GM21381 (cell line): ENCODE measurements around the gene GPC4.

Experiments
- ATAC-seq: cut with Tn5 transposase; IDR thresholded peaks from one replicate; pipeline ENCODE4 v1.9.1; 2021; ENCODE audit warnings: mild to moderate bottlenecking, moderate library complexity; ENCODE audit not compliant: unreplicated experiment

Gene GPC4

GRCh38 chrX:133412246-133412645, 3.0 kb downstream of the GPC4 start:
- no peak for ATAC-seq

DNA sequence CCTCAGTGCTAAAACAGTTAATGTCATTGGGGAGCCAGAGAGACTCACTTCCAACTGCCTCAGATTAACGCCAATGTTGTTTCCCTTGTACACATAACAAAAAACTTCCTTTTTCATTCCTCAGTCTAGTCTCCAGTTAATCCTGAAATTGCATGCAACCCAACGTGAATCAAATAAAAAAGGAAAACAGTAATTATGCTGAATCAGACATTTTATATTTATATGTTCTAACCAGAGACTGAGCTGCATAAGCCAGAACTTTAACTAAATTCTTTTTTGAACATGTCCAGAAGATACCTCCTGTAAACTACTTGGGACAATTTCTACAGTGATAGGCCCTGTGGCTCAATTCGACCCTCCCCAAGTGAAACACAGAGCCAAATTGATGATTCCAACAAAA, 4.7 kb downstream of the GPC4 start:
- ATAC-seq: no peak

DNA sequence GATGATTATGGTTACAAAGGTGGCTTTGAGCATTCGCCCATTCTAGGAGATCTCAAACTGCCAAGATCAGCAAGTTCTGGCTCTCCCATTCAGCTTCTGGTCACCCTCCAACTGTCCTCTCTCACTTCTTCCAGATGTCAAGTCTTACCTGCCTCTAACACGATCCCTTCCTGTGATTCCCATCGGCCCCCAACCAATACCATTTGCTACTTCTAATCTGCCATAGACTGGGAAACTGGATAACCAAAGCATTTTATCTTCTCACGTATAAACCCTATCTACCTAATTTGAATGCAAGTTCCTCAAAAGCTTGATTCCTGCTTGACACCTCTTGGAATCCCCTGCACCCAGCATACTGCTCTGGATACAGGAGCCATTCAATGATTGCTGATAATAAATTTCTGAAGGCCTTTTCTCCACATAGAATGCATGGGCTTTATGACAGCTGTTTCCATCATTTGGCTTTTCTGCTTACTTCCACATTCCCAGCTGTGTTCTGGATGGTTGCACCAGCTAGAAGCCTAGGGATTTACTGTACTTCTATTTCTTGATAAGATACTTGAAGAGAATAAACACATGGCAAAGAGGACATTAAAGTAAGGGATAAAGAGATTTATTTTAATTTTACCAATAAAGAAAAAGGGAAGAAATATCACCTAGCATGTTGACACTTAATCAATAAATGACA, 9.6 kb downstream of the GPC4 start:
- no peak for ATAC-seq

DNA sequence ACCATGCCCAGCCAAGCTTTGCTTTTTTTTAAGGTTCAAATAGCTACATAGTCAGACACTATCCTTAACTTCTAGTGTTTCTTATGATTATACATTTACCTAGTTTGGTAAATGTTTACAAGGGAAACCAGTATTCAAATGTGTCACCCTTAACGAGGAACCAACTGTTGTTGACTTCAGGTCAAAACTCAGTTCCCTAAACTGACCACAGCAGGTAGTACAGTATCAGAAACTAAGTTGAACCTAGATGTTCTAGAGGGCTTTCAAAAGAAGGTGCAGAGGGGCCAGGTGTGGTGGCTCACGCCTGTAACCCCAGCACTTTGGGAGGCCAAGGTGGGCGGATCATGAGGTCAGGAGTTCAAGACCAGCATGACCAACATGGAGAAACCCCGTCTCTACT, 11.3 kb downstream of the GPC4 start:
- ATAC-seq: no peak

DNA sequence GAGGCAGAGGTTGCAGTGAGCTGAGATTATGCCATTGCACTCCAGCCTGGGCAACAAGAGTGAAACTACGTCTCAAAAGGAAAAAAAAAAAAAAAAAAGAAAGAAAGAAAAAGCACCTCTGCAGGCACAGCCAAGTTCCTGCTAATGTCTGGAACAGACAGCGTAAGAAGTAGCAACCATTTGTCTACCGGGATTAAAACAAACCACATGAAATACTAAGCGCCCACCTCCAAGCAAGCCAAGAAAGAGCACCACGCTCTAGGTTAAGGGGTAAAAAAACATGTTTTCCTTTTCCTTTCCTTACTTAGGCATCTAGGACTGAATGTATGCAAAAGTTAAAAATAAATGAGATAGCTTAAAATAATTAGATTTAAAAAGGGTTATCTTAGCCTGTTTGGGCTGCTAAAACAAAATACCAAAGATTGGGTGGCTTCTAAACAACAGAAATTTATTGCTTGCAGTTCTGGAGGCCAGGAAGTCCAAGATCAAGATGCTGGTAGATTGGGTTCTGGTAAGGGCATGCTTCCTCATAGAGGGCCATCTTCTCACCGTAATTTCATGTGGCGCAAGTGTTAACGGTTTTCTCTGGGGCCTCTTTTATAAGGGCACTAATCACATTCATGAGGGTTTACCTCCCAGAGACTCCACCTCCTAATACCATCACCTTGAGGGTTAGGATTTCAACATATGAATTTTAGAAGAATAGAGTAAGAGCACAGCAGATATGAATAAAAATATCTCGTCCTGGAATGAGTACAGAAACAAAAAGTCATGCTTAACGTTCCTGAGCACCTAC, 12.3 kb downstream of the GPC4 start:
- no peak for ATAC-seq

DNA sequence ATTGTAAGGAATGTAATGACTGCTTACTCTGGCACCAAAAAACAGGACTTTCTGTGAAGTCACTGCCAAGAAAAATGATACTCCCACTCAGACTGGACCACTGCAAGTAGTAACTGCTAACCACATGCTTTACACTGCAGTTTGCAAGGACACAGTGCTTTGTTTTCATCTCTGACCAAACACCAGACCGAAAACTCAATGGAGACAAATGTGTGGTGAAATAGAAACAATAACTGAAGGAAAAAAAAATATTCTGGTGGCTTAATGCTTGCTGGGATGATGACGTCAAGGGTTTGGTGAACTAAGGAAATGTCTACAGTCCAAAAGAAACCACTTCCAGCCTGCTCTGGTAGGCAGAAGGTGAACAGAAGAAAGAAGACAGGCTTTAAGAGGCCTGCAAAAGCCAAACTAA, 13.2 kb downstream of the GPC4 start:
- ATAC-seq: no peak

GRCh38 chrX:133401536-133401935, 13.8 kb downstream of the GPC4 start:
- no peak for ATAC-seq

DNA sequence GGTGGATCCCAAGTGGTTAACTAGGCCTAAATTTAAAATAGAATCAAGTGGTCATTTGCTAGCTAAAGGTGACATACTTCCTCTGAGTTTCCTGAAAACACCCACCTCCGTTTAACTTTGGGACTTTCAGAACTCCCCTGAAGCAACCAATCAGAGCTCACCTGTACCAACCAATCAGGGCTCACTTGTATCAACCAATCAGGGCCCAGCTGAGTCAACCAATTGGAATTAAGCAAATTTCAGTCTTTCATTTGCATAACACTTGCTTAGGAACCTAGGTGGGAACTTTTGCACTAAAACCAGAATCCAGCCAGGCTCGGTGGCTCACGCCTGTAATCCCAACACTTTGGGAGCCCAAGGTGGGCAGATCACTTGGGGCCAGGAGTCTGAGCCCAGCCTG, 15.9 kb downstream of the GPC4 start:
- no peak for ATAC-seq

GRCh38 chrX:133394765-133395164, 20.5 kb downstream of the GPC4 start:
- ATAC-seq: no peak

DNA sequence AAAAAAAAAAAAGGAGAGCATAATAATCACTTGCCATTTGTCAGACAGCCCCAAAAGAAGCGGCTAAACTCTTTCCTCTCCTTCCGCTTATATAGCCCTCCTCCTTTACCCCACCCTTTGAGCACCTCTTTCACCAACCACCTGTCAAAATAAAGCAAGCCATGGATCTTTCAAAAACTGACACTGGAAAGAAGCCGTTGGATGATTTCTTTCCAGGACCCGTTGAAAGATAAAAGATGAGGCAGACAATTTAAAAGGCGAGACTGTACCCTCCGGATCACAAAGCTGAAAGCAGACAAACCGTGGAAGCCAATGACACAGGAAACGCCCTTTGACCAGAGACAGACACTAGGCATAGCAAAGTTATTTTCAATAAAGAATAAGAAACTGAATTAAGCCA, 22.6 kb downstream of the GPC4 start:
- no peak for ATAC-seq

DNA sequence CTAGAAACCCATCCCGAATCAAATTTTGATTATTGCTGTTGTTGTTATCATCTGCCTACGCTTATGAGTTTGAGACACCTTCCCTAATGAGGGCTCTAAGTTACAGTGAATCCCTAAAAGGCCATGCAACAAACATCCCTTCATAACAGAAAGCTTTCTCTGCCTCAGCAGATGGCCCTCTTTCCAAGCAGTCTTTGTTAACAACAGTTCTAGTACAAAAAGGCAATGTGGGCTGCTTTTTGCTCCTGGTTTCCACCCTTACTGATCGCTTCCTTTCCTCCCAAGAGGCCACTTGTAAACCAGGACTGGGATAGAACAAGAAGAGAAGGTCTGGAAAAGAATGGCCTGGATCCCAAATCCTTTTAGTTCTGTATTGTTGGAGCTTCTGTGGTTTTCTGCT, 24.2 kb downstream of the GPC4 start:
- no peak for ATAC-seq

DNA sequence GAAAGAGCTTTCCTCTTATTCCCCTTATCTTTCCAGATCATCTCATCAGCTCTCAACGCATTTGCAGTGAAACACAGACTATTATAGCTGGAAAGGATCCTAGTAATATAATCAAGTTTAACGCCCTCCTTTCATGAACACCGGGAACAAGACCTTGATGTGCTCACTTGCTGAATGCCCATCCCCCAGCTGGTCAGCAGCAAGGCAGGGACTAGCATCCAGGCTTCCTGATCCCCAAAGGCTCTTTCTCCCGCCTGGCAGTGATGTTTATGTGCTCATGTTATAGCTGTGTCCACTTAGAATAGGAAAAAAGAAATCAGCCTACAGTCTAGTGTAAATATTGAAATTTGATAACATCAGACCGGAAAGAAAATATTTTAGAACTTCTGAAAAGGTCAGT, 24.6 kb downstream of the GPC4 start:
- no peak for ATAC-seq

DNA sequence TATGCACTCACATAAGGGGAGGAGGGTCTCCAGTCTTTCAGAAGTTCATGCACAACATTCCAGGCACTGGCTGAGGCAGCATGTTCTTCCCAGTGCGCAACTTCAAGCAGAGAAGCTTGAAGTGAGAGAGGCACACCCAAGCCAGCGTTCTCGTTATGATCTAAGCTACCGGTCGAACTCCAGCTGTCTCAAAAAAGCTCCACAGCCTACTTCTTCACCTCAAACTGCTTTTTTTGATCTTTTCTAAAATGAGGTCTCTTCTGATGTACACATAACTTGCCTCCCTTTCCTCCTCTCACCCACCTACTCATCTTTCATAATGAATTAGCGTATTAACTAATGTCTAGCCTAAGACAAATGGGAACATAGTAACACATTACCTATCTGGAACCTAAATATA, 25.3 kb downstream of the GPC4 start:
- no peak for ATAC-seq

- ATAC-seq: no peak
Observed at GRCh38 chrX:133384454-133384853, 30.8 kb downstream of the GPC4 start.

GRCh38 chrX:133380711-133381619, 34.3 kb downstream of the GPC4 start:
- no peak for ATAC-seq

DNA sequence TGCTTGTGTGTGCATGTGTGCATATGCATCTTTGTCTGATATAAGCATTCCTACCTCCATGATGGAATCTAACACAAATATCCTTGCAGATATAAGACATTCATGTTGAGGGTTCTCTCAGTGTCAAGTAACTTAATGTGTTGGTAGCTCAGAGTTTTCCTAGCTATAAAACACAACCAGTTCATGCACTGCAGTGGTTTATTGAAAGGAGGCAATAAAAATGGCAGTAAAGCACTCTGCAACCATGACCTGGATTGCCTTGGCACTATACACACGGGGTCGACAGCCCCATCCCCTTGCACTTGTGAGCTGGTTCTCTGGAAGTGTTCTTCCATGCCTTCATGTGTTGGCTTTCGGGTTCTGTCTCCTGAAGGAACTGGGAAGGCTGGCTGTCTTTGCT, 38.9 kb downstream of the GPC4 start:
- ATAC-seq: no peak

- ATAC-seq: no peak
Observed at GRCh38 chrX:133375615-133376340, 39.5 kb downstream of the GPC4 start.

DNA sequence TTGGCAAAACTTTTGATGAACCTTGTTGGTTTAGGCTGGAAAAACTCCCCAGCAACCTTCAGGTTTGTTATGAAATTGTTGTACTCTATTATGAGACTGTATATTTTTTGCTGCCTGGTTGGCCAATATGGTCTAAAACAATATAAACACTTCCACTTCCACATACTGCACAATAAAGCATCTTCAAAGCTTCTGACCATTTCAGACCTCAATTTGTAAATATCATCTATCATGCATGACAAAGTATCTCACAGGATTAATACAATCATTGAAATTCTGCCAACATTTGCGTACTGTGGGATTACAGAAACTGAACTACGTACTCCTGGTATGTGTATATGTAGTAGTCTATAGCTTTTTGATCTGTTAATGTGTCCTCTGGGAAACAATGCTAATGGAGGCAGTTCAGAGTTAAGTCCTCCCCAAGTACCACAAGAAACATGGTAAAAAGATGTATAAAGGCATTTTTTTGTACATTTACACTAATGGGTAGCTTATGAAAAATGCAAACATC, 40.4 kb downstream of the GPC4 start:
- ATAC-seq: no peak

DNA sequence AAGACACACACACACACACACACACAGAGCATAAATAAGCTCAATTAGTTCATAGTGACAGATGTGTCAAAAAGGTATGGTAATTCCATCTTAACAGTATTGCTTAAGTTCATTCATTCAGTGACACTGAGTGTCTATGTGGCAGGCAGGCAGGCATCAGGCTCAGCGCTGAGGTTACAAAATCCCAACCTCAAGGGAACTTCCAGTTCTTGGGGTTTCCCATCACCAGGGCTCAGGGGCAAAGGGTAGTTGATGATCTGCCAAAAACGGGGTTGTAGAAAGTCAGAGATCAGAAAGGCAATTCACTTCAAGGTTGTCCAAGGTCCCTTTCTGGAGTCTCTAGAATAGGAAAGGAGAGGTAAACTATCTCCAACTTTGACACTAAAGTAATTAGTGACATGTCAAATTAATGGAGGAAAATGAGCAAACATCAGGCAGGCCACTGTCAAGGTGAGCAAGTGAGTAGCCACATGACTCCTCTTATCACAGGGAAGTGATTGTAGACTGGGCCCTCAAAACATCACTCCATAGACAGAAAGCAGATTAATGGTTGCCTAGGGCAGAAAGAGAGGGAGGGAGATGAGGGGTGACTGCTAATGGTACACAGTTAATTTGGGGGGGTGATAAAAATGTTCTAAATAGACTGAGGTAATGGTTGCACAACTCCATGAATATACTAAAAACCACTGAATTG, 41.8 kb downstream of the GPC4 start:
- ATAC-seq: no peak

GRCh38 chrX:133370696-133371275, 44.5 kb downstream of the GPC4 start:
- no peak for ATAC-seq
